ENCODE data around the gene AMPD2. TPM values are rescaled to one million over a fixed set of nuclear protein-coding genes. Genes with fewer than 3 reads are reported as not detected.
"Not testable (repeated sequence)": the region's sequence is repeated elsewhere in the genome, so short reads cannot be mapped to it uniquely, and the experiment has no call there.

AMPD2 gene
- total RNA-seq, 1 donor from 2014 or later = 93.2 TPM

GRCh38 chr1:109643385-109644230, 24.0 kb downstream of the AMPD2 start:
- intact Hi-C loops (cut with micrococcal nuclease) = loop anchor here (1.0 to 10.0 kb wide), 7 partner anchors 13 to 359 kb away; partner anchors contain the start of genes AHCYL1, CSF1, GSTM1 and GSTM4

- intact Hi-C loops (cut with micrococcal nuclease) = loop anchor here (10.0 kb wide), 2 partner anchors 270 to 360 kb away; partner anchors contain the start of genes CSF1 and PSRC1
These were observed 25.0 kb downstream of the AMPD2 start for GRCh38 chr1:109644670-109645069.

- intact Hi-C loops (cut with micrococcal nuclease) = loop anchor here (10.0 kb wide), 2 partner anchors 265 to 365 kb away; partner anchors contain the start of genes CSF1 and PSRC1
These were observed 29.9 kb downstream of the AMPD2 start for GRCh38 chr1:109649491-109649914.

GRCh38 chr1:109650609-109651008, 31.0 kb downstream of the AMPD2 start:
- intact Hi-C loops (cut with micrococcal nuclease) = no loop called here

- intact Hi-C loops (cut with micrococcal nuclease) = no loop called here
These were observed 32.8 kb downstream of the AMPD2 start for GRCh38 chr1:109652402-109652801.

DNA sequence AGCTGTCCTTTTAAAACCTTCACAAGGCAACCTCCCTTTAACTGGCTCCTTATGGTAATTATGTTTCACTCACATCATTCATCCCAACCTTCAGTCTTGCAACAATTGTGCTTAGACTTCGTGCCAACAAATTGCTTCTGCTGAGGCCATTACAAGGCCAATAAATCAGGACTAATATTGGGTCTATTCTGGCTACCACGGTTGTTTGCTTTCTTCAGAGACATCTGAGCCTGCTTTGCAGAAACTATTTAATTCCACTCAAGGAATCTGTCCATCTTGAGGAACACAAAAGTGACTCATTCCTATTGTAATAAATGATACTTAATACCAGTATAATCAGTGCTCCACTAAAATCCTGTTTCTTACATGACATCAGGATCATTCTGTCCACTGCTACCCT, 33.7 kb downstream of the AMPD2 start:
- intact Hi-C loops (cut with micrococcal nuclease) = no loop called here

DNA sequence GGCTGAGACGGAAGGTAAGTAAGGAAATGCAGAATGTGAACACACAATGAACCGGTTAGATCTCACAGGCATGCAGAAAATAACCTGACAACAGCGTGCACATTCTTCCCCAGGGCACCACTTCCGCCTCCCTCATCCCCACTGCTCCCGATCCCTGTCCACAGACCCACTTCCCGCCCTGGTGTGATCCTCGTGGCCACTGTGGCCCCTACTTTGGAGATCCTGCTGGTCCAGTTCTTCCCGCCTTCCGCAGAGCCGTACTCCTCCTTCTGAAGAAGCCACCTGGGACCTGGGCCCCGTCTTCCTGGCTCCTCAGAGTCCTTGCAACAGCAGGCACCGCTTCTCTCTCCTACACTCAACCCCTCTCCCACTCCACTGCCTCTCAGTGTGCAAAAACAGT, 34.9 kb downstream of the AMPD2 start:
- intact Hi-C loops (cut with micrococcal nuclease) = no loop called here

GRCh38 chr1:109655615-109656519, 36.2 kb downstream of the AMPD2 start, which contains the start of gene GSTM4:
TSS of gene GSTM4 (plus strand) at chr1:109656099. CDS start at chr1:109656390, 291 bp downstream.
- intact Hi-C loops (cut with micrococcal nuclease) = loop anchor here (1.0 to 5.0 kb wide), 5 partner anchors 11 to 376 kb away; partner anchors contain the start of genes AHCYL1 and STRIP1

DNA sequence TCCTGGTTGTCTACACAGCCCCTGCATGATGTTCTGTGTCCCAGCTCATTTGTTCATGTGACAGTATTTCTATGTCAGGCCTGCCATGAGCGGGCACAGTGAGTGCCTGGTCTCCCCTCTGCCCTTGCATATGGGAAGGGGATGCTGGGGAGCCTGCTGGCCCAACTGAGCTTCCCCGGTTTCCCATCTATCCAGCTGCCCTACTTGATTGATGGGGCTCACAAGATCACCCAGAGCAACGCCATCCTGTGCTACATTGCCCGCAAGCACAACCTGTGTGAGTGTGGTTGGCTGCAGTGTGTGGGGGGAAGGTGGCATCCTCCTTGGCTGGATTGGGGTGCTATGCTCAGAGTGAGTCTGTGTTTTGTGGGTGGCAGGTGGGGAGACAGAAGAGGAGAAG, 37.8 kb downstream of the AMPD2 start:
- intact Hi-C loops (cut with micrococcal nuclease) = loop anchor here (2.0 to 5.0 kb wide), 2 partner anchors 37 to 375 kb away; partner anchors contain the start of gene STRIP1

DNA sequence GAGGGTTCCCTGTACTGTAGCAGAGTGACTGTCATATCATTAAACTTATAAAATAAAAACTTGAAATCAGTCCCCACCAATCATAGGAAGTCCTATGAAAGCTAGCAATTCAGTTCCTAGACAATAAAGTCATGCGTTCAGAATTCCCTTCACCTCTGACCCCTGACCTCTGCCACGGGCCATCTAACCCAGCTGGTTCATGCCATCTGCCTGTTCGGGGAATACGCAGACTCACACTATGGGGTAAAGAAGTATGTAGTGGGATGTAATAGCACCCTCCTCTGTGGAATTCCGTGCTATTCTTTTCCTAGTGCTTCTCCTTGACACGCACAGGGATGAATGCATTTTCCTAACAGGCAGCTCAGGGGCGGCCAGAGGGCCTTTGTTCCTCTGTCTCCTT, 38.3 kb downstream of the AMPD2 start:
- intact Hi-C loops (cut with micrococcal nuclease) = loop anchor here (2.0 to 5.0 kb wide), 2 partner anchors 37 to 374 kb away; partner anchors contain the start of gene STRIP1

- intact Hi-C loops (cut with micrococcal nuclease) = loop anchor here (5.0 kb wide), 1 partner anchor 374 kb away; the partner anchor contains the start of gene STRIP1
These were observed 39.0 kb downstream of the AMPD2 start for GRCh38 chr1:109658533-109659042.

DNA sequence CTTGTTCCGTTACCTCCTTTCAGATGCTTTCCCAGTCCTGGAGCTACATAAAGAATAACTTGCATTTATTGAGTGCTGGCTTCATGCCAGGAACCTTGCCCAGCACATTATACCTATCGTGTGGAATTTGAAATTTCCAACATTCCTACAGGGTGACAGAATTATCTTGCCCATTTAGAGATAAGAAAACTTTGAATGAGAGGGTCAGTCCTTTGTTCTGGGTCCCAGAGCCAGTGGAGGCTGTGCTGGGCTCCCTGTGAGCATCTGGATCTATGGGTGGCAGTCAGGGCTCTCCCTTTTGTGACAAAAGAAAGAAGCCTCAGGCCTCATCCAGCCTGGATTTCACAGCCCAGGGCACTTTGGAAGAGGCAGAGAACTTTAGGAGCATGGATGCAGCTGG, 39.5 kb downstream of the AMPD2 start:
- intact Hi-C loops (cut with micrococcal nuclease) = loop anchor here (5.0 kb wide), 1 partner anchor 373 kb away; the partner anchor contains the start of gene STRIP1

GRCh38 chr1:109659997-109660690, 40.5 kb downstream of the AMPD2 start:
- intact Hi-C loops (cut with micrococcal nuclease) = loop anchor here (5.0 kb wide), 1 partner anchor 372 kb away; the partner anchor contains the start of gene STRIP1

DNA sequence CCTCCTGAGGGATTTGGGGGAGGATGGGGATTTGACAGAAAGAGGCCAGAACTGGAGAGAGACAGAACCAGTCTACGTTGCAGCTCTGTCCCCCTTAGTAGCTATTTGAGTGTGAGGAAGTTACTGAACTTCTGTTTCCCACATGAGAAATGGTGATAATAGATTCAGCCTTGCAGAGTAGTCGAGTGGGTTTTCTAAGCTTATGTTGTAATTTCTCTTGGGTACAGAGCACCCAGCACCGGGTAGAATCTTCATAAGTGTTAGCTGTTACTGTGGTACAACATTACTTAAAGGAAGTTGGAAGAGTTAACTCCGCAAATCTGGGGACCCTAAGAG, 41.0 kb downstream of the AMPD2 start:
- intact Hi-C loops (cut with micrococcal nuclease) = not testable (repeated sequence)

DNA sequence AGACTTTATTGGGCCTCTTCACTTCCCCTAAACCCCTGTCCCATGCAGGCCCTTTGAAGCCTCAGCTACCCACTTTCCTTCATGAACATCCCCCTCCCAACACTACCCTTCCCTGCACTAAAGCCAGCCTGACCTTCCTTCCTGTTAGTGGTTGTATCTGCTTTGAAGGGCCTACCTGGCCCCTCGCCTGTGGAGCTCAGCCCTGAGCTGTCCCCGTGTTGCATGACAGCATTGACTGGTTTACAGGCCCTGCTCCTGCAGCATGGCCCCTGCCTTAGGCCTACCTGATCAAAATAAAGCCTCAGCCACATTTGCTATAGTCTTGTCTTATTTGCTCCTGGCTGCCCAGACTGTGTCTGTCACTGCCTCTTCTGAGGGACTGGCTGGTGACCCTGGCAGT, 41.8 kb downstream of the AMPD2 start:
- intact Hi-C loops (cut with micrococcal nuclease) = no loop called here

- intact Hi-C loops (cut with micrococcal nuclease) = no loop called here
These were observed 45.0 kb downstream of the AMPD2 start for GRCh38 chr1:109664671-109665070.

GRCh38 chr1:109667452-109668122, 48.0 kb downstream of the AMPD2 start, which contains the start of gene GSTM2:
TSS of gene GSTM2 (plus strand) at chr1:109668057. CDS start at chr1:109668116, 59 bp downstream.
- intact Hi-C loops (cut with micrococcal nuclease) = loop anchor here (1.0 to 2.0 kb wide), 5 partner anchors 11 to 73 kb away; partner anchors contain the start of genes GSTM1 and GSTM4

GRCh38 chr1:109668123-109668775, 48.6 kb downstream of the AMPD2 start:
- intact Hi-C loops (cut with micrococcal nuclease) = loop anchor here (1.0 kb wide), 3 partner anchors 28 to 72 kb away; no protein-coding TSS in a partner anchor

Measured in T-helper 1 cell treated with Interleukin-12 subunit alpha and Interleukin-12 subunit beta and Interleukin-4 antibody, amounts not matched to agents 30 ng/mL and 1 ng/mL, for 36 hours (primary cell).